Left ventricle myocardium inferior (tissue), 1 donor: ENCODE results near the gene ENPP3. TPM values are rescaled to one million over a fixed set of nuclear protein-coding genes. Genes with fewer than 3 reads are reported as not detected.

Experiments used
- DNase-seq: peaks from one replicate; pipeline ENCODE4 v3.0.0-alpha.2; 2020
- H3K27ac ChIP-seq: fragments of 200-600 bp; replicated peaks from 2 replicates; pipeline ENCODE4 v1.8.0; 2021
- H3K27me3 ChIP-seq: fragments of 200-600 bp; 2 replicates; pipeline ENCODE4 v1.8.0; 2021; ENCODE audit warnings: low read depth
- H3K36me3 ChIP-seq: fragments of 200-600 bp; 2 replicates; pipeline ENCODE4 v1.8.0; 2021
- H3K4me1 ChIP-seq: fragments of 200-600 bp; 2 replicates; pipeline ENCODE4 v1.8.0; 2021
- H3K4me3 ChIP-seq: fragments of 200-600 bp; 2 replicates; pipeline ENCODE4 v1.8.0; 2021; ENCODE audit warnings: mild to moderate bottlenecking, moderate library complexity
- H3K9me3 ChIP-seq: fragments of 200-600 bp; replicated peaks from 2 replicates; pipeline ENCODE4 v1.8.0; 2021
- intact Hi-C: fragments of 100-400 bp; cut with micrococcal nuclease; formaldehyde crosslinking; loops from one replicate; pipeline ENCODE4 v1.11.0; 2022
- total RNA-seq: library from RNA; stranded (reverse); fragmentation: NEBNext Ultra II Directional; extraction: Animal tissue kit (Norgen Biotek cat#: 25700); gene quantifications from one replicate; pipeline ENCODE4 v1.2.1, GENCODE V29; 2021
- TF ChIP-seq, protein P1 (sequence below): fragments of 200-600 bp; IDR thresholded peaks from 2 replicates; pipeline ENCODE4 v1.8.0; 2021; ENCODE audit warnings: antibody characterized with exemption, mild to moderate bottlenecking, borderline replicate concordance
- donor health status: DM: no; HTN: yes; CAD: no; lungs with severe emphysema.

ENPP3 gene
- total RNA-seq, 1 donor from 2014 or later, result 0.14 TPM

DNA sequence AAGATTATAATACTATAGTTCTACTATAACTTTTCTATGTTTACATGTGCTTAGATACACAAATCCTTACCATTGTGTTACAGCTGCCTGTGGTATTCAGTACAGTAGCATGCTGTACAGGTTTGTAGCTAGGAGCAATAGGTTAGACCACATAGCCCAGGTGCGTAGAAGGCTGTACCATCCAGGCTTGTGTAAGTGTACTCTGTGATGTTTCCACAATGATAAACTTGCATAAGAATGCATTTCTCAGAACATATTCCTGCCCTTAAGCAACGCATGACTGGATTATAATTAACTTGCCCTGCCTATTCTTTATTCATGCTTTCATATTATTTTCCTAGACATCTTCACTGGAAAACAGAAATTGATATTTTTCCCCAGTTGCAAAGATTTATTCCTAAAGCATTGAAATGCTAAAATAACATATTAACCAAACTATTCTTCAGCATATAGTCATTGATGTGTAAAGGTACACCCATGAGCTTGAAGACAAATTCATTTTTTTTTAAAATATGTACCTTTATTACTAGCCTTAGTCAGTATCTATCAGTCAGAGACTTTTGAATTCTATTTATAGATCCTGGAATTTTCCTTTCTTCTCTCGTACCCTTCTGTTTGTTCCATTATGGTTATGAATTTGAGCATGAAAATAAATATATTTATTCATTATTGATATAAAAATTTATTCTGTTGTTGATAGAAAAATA, 80.9 kb downstream of the ENPP3 start:
- TF ChIP-seq, protein P1, sequence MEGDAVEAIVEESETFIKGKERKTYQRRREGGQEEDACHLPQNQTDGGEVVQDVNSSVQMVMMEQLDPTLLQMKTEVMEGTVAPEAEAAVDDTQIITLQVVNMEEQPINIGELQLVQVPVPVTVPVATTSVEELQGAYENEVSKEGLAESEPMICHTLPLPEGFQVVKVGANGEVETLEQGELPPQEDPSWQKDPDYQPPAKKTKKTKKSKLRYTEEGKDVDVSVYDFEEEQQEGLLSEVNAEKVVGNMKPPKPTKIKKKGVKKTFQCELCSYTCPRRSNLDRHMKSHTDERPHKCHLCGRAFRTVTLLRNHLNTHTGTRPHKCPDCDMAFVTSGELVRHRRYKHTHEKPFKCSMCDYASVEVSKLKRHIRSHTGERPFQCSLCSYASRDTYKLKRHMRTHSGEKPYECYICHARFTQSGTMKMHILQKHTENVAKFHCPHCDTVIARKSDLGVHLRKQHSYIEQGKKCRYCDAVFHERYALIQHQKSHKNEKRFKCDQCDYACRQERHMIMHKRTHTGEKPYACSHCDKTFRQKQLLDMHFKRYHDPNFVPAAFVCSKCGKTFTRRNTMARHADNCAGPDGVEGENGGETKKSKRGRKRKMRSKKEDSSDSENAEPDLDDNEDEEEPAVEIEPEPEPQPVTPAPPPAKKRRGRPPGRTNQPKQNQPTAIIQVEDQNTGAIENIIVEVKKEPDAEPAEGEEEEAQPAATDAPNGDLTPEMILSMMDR, result no peak
- H3K4me3 ChIP-seq, result no peak overlapping the region
- H3K27ac ChIP-seq, result no peak overlapping the region
- no peak for DNase-seq
- H3K4me1 ChIP-seq, result no peaks in the 10 kb centered on the region
- no peaks in the 10 kb centered on the region for H3K36me3 ChIP-seq
- H3K27me3 ChIP-seq, result no peaks in the 10 kb centered on the region
- intact Hi-C loops, result no loop called here
- H3K9me3 ChIP-seq, result no peaks in the 10 kb centered on the region

DNA sequence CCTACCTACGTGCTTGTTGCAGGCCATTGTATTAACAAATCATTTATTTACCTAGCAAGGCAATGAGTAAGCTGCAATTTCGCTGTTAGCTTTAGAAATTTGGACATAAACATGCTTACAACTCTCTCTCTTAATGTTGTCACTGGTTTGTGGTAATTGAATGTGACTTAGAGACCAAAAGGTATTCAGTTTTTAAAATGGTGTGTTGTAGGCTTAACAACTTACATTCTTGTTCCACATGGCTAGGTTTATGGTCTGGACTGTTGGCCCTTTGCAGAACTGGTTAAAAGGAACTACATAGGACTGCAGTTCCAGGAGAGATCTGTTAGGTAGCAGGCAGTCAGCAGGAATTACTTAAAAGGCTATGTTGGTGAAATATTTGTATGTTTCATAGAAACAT, 84.1 kb downstream of the ENPP3 start:
- H3K9me3 ChIP-seq, result no peaks in the 10 kb centered on the region
- intact Hi-C loops, result no loop called here
- H3K27ac ChIP-seq, result no peak overlapping the region
- no peak for DNase-seq
- no peaks in the 10 kb centered on the region for H3K36me3 ChIP-seq
- H3K27me3 ChIP-seq, result no peaks in the 10 kb centered on the region
- TF ChIP-seq, protein P1, result no peak
- no peak overlapping the region for H3K4me3 ChIP-seq
- no peaks in the 10 kb centered on the region for H3K4me1 ChIP-seq

DNA sequence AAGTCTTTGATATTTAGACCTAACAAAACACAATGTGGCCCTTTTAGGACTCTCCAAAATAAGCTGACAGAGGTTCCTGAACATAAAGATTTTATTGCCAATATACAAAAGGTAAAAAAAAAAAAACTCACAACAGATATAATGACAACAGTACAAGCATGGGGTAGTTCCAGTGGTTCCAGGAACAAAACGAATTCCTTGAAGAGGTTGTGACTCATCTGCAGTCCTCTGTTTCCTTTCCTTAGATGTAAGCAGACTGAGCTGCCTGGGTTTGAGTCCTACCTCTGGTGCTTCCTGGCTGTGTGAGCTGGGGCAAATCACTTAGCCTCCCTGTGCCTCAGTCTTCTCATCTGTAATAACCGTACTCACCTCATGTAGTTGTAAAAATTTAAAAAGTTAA, 87.0 kb downstream of the ENPP3 start:
- H3K4me1 ChIP-seq, result no peaks in the 10 kb centered on the region
- H3K27me3 ChIP-seq, result no peaks in the 10 kb centered on the region
- peaks cover 13% of the 10 kb centered on the region for H3K9me3 ChIP-seq
- no peak overlapping the region for H3K27ac ChIP-seq
- no peak for DNase-seq
- intact Hi-C loops, result no loop called here
- H3K36me3 ChIP-seq, result no peaks in the 10 kb centered on the region
- TF ChIP-seq, protein P1, result no peak
- H3K4me3 ChIP-seq, result no peak overlapping the region

DNA sequence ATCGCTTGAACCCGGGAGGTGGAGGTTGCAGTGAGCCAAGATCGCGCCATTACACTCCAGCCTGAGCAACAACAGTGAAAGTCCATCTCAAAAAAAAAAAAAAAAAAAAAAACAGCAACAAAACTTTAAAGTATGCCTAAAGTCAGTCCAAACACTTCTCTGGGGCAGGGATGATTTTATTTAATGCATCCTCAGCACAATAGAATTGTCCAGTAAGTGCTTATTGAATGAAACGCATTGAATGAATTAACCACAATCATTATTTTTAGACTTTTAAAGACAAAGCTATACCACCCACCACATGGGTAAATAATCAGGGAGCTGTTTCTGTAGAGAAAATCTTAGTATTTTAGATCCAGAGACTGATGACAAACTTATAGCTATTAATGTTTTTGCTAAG, 90.4 kb downstream of the ENPP3 start:
- intact Hi-C loops, result no loop called here
- Histone ChIP-seq H3K36me3 (no peaks in the 10 kb centered on the region), H3K27me3 (no peaks in the 10 kb centered on the region)

DNA sequence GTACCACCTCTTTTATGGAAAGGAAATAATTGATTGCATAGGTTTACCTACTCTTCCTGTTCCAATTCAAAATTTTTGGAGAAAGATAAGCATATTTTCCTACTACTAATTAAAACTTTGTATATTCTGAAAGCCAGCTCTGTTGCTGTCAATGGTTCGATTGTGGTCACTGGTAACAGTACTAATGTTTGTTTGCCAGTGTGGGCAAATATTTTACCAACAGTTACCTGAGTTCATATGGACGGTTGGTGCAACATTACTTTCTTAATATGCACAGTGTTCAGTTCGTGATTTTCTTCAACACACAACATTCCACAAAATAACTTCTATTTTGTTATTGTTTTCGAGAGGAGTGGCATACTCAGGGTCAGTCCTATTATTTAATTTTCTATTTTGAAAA, 90.8 kb downstream of the ENPP3 start:
- intact Hi-C loops, result no loop called here
- H3K4me3 ChIP-seq, result no peak overlapping the region

More for the DNA sequence above, 90.4 kb downstream of the ENPP3 start:
- Histone ChIP-seq H3K27ac (no peak overlapping the region), H3K4me3 (no peak overlapping the region), H3K9me3 (peaks cover 17% of the 10 kb centered on the region), H3K4me1 (no peaks in the 10 kb centered on the region)
- DNase-seq, result no peak
- TF ChIP-seq, protein P1, result no peak

More for the DNA sequence above, 90.8 kb downstream of the ENPP3 start:
- no peak for DNase-seq
- Histone ChIP-seq H3K36me3 (no peaks in the 10 kb centered on the region), H3K27me3 (no peaks in the 10 kb centered on the region), H3K4me1 (no peaks in the 10 kb centered on the region), H3K27ac (no peak overlapping the region), H3K9me3 (peaks cover 17% of the 10 kb centered on the region)
- TF ChIP-seq, protein P1, result no peak
